Measurements from ENCODE around the gene OLIG1. TPM values are rescaled to one million over a fixed set of nuclear protein-coding genes. Genes with fewer than 3 reads are reported as not detected.

Gene OLIG1
- total RNA-seq, 1 experiment from 2014 or later, result not detected

DNA sequence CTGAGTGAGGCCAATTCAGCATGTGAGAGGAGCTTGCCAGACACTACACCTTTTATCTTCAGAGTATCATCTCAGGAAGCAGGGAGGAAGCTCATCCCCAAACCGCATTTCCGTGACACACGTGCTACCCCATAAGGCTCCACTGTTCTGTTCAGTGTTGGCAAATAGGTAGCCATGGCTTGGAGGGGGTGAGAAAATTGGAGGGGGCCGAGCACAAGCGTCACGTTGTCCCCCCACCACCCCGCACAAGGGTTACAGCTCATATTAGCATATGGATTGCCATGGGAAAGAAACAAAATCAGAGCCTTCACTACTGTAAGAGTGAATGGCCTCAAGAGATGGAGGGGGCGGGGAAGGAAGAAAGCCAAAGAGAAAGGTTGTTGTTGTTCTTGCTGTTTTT, 46.7 kb downstream of the OLIG1 start:
- CTCF ChIA-PET, result interaction anchor here (0.7 to 3.9 kb wide), 3 partner anchors 11 to 167 kb away, joined by 3 to 24 read pairs (median 6); no protein-coding TSS in a partner anchor
- no peak for DNase-seq (ENCODE audit: unreplicated experiment)
- no peaks in the 10 kb centered on the region for H3K4me1 Mint-ChIP-seq (ENCODE audit: insufficient read depth, unreplicated experiment)
- POLR2A ChIA-PET, result no interaction called here
- TF ChIP-seq, protein P1, sequence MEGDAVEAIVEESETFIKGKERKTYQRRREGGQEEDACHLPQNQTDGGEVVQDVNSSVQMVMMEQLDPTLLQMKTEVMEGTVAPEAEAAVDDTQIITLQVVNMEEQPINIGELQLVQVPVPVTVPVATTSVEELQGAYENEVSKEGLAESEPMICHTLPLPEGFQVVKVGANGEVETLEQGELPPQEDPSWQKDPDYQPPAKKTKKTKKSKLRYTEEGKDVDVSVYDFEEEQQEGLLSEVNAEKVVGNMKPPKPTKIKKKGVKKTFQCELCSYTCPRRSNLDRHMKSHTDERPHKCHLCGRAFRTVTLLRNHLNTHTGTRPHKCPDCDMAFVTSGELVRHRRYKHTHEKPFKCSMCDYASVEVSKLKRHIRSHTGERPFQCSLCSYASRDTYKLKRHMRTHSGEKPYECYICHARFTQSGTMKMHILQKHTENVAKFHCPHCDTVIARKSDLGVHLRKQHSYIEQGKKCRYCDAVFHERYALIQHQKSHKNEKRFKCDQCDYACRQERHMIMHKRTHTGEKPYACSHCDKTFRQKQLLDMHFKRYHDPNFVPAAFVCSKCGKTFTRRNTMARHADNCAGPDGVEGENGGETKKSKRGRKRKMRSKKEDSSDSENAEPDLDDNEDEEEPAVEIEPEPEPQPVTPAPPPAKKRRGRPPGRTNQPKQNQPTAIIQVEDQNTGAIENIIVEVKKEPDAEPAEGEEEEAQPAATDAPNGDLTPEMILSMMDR (IDR thresholded peaks at IDR 0.05; ENCODE audit: unreplicated experiment), result no peak
- H3K9me3 Mint-ChIP-seq (ENCODE audit: unreplicated experiment), result no peaks in the 10 kb centered on the region
- BruUV-seq (replicated peaks), result no TSS peak
- intact Hi-C loops (cut with micrococcal nuclease), result no loop called here
- H3K36me3 Mint-ChIP-seq (ENCODE audit: insufficient read depth, unreplicated experiment), result no peaks in the 10 kb centered on the region
- H3K4me3 Mint-ChIP-seq (ENCODE audit: unreplicated experiment), result no peak overlapping the region
- no peak overlapping the region for H3K27ac Mint-ChIP-seq (ENCODE audit: low read depth, unreplicated experiment)
- H3K27me3 Mint-ChIP-seq (ENCODE audit: insufficient read depth, unreplicated experiment), result peaks cover 92% of the 10 kb centered on the region

DNA sequence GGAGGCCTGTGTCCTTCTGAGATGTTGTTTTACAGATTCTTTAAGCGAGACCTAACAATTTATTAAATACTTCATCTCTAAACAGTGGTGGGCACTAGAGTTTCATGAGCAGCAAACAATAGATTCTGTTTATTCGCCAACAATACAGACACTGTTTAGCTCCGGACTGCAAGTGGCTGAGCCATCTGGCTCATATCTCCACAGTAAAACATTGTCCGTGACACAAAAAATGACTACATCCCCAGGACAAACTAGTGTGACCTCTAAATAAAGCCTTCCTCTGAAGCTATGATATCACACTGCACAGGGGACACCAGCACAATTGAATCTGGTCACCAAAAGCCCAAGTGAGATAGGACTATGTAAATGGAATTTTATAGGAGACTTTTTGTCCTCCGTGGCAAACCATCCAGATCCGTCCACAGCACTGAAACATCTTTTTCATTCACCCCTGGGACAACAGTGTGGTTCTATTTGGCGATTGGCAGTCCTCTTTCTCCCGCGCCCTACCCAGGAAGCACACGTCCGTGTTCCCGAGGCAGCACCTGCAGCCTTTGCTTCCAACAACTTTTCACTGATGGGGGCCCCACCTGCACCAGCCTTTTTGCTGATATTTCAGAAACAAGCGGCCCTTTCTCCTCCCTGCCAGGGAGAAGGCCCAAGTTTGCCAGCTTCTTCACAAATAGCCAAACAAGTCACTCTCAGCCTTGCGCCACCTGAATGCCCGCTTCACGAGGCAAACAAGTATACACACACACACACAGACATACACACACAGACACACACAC, 47.4 kb downstream of the OLIG1 start:
- H3K27ac Mint-ChIP-seq (ENCODE audit: low read depth, unreplicated experiment), result no peak overlapping the region
- H3K36me3 Mint-ChIP-seq (ENCODE audit: insufficient read depth, unreplicated experiment), result no peaks in the 10 kb centered on the region
- H3K4me1 Mint-ChIP-seq (ENCODE audit: insufficient read depth, unreplicated experiment), result no peaks in the 10 kb centered on the region
- peaks cover 92% of the 10 kb centered on the region for H3K27me3 Mint-ChIP-seq (ENCODE audit: insufficient read depth, unreplicated experiment)
- ChIA-PET POLR2A (no interaction called here), CTCF (interaction anchor here (1.6 to 3.9 kb wide), 2 partner anchors 10 to 168 kb away, joined by 6 to 24 read pairs; no protein-coding TSS in a partner anchor)
- no peak for DNase-seq (ENCODE audit: unreplicated experiment)
- H3K9me3 Mint-ChIP-seq (ENCODE audit: unreplicated experiment), result no peaks in the 10 kb centered on the region
- H3K4me3 Mint-ChIP-seq (ENCODE audit: unreplicated experiment), result no peak overlapping the region
- TF ChIP-seq, protein P1 (IDR thresholded peaks at IDR 0.05; ENCODE audit: unreplicated experiment), result no peak
- intact Hi-C loops (cut with micrococcal nuclease), result no loop called here
- no TSS peak for BruUV-seq (replicated peaks)

Other genes with a start within 250 kb of the OLIG1 start
- gene OLIG2, start 44.2 kb upstream of the OLIG1 start, total RNA-seq (2022), result not detected in 2 replicates
- 7.3 and 8.8 TPM in 2 replicates for gene IFNAR2, start 159.8 kb downstream of the OLIG1 start, total RNA-seq (2022)
- gene IL10RB, start 196.2 kb downstream of the OLIG1 start, total RNA-seq (2022), result 23.2 and 26.3 TPM in 2 replicates

All from MCF 10A (cell line).